ENCODE measurements around the gene NEMP2.

DNA sequence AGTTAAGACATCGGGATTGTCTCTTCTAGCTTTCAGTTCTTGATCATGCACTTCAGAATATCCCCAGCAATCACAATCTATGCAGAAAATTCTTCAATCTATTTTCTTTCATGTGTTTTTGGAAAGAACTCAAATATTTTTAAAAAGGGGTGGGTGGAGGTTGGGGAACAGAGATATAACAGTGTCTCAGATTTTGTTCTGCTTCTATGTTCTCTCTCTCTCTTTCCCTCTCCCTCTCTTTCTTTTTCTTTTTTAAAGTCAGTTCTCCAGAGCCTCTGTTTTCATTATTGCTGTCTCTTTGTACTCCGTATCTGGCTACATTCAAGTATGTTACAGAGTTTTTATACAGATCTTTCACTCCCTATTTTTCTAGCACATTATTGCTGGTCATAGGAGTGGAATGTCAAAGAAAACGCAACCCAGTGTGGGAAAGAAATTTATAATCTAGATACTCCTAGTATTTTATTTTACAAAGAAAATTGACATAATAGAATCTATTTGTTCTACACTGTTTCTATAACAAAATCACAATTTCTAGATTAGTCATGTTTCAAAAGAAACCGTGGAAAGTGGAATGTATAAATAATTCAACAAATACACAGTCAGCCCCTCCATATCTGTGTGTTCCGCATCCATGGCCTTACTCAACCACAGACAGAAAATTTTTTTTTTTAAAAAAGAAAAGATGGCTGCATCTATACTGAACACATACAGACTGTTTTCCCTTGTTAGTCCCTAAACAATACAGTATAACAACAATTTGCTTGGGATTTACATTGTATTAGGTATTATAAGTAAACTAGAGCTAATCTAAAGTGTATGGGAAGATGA is 11.2 kb upstream of the NEMP2 start:
- TF ChIP-seq, protein P1, sequence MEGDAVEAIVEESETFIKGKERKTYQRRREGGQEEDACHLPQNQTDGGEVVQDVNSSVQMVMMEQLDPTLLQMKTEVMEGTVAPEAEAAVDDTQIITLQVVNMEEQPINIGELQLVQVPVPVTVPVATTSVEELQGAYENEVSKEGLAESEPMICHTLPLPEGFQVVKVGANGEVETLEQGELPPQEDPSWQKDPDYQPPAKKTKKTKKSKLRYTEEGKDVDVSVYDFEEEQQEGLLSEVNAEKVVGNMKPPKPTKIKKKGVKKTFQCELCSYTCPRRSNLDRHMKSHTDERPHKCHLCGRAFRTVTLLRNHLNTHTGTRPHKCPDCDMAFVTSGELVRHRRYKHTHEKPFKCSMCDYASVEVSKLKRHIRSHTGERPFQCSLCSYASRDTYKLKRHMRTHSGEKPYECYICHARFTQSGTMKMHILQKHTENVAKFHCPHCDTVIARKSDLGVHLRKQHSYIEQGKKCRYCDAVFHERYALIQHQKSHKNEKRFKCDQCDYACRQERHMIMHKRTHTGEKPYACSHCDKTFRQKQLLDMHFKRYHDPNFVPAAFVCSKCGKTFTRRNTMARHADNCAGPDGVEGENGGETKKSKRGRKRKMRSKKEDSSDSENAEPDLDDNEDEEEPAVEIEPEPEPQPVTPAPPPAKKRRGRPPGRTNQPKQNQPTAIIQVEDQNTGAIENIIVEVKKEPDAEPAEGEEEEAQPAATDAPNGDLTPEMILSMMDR (IDR thresholded peaks at IDR 0.05): no peak
- TF ChIP-seq HDAC2 (IDR thresholded peaks at IDR 0.05) (no peak), KDM5A (IDR thresholded peaks at IDR 0.05) (no peak), POLR2A (IDR thresholded peaks at IDR 0.05; ENCODE audit: low read length) (no peak)
- TF ChIP-seq, protein P2, sequence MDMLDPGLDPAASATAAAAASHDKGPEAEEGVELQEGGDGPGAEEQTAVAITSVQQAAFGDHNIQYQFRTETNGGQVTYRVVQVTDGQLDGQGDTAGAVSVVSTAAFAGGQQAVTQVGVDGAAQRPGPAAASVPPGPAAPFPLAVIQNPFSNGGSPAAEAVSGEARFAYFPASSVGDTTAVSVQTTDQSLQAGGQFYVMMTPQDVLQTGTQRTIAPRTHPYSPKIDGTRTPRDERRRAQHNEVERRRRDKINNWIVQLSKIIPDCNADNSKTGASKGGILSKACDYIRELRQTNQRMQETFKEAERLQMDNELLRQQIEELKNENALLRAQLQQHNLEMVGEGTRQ (IDR thresholded peaks at IDR 0.05): no peak

Data from A549 (cell line).